Right cardiac atrium (tissue), 5 donors: ENCODE data around the gene TMEM59. TPM values are rescaled to one million over a fixed set of nuclear protein-coding genes. Genes with fewer than 3 reads are reported as not detected.
"Not testable (repeated sequence)": the region's sequence is repeated elsewhere in the genome, so short reads cannot be mapped to it uniquely, and the experiment has no call there.

ENCODE experiments used
- ATAC-seq, 2 donors: fragments of 200-7000 bp; cut with Tn5 transposase; one replicate each; pipeline versions ENCODE4 v1.8.0 to v1.9.1; 2020; ENCODE audit warnings: moderate library complexity in 2 of 2, mild to moderate bottlenecking in 1 of 2
- DNase-seq, 3 donors: peaks; one replicate each; pipeline ENCODE4 v3.0.0-alpha.2; 2020
- H3K27ac ChIP-seq: one replicate; pipeline ENCODE4 v1.5.1; 2013; ENCODE audit warnings: mild to moderate bottlenecking, low read length, control low read depth, moderate library complexity
- H3K27me3 ChIP-seq: one replicate; pipeline ENCODE4 v1.6.1; 2013; ENCODE audit not compliant: control insufficient read depth, insufficient read depth
- H3K4me1 ChIP-seq: one replicate; pipeline ENCODE4 v1.6.1; 2013; ENCODE audit warnings: low read length; ENCODE audit not compliant: control insufficient read depth, insufficient read depth
- H3K4me3 ChIP-seq: one replicate; pipeline ENCODE4 v1.5.1; 2013; ENCODE audit warnings: low read length, control low read depth
- H3K9me3 ChIP-seq: one replicate; pipeline ENCODE4 v1.6.1; 2013; ENCODE audit warnings: low read length; ENCODE audit not compliant: control insufficient read depth
- WGBS: extraction: QIAGEN DNeasy Blood & Tissue Kit; methylation state at CpG from one replicate; pipeline ENCODE4 v1.1.7; 2013; 5-methylcytosine and 5-hydroxymethylcytosine counted together
- intact Hi-C, 4 donors: fragments of 100-400 bp; cut with DNase I; formaldehyde crosslinking; loops; one replicate each; pipeline versions ENCODE4 v1.11.0 to v1.14.0; 2022 to 2023
- long read RNA-seq, 4 donors: library from polyadenylated mRNA; unstranded; transcript quantifications; one replicate each; pipeline ENCODE4 v2.0.0, GENCODE V29; 2020 to 2021
- polyA plus RNA-seq: library from polyadenylated mRNA; stranded (reverse); fragments of 200-250 nt; gene quantifications from one replicate; pipeline ENCODE4 v1.2.3, GENCODE V29; 2013
- total RNA-seq, 4 donors: library from RNA; stranded (reverse); fragmentation: NEBNext Ultra II Directional; extraction: Animal tissue kit (Norgen Biotek cat#: 25700); gene quantifications; one replicate each; pipeline ENCODE4 v1.2.1, GENCODE V29; 2021
- donor health status: healthy with polysubstance abuse.
- donor health status: DM: no; HTN: yes; CAD: no.
- donor health status: DM: no; HTN: no; CAD: no.
- donor health status: DM: no; HTN: yes; CAD: no; lungs with severe emphysema.
- donor health status: DM: yes; HTN: yes; CAD: no.

TMEM59 gene, protein sequence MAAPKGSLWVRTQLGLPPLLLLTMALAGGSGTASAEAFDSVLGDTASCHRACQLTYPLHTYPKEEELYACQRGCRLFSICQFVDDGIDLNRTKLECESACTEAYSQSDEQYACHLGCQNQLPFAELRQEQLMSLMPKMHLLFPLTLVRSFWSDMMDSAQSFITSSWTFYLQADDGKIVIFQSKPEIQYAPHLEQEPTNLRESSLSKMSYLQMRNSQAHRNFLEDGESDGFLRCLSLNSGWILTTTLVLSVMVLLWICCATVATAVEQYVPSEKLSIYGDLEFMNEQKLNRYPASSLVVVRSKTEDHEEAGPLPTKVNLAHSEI
- total RNA-seq (100 to 1,000 TPM; 333 to 377 (median 362) TPM), polyA plus RNA-seq (245 TPM)
- long read RNA-seq, donor 1, full-length matches to known transcripts: 234 of 344 reads
- long read RNA-seq, donor 1, partial matches to known transcripts: 0 of 344 reads
- long read RNA-seq, donor 1, other reads (novel, unspliced or antisense): 110 of 344 reads
- long read RNA-seq, donor 2, full-length matches to known transcripts: 92 of 155 reads
- long read RNA-seq, donor 2, partial matches to known transcripts: 2 of 155 reads
- long read RNA-seq, donor 2, other reads (novel, unspliced or antisense): 61 of 155 reads
- long read RNA-seq, donor 3, full-length matches to known transcripts: 564 of 833 reads
- long read RNA-seq, donor 3, partial matches to known transcripts: 0 of 833 reads
- long read RNA-seq, donor 3, other reads (novel, unspliced or antisense): 269 of 833 reads
- long read RNA-seq, donor 4, full-length matches to known transcripts: 124 of 182 reads
- long read RNA-seq, donor 4, partial matches to known transcripts: 1 of 182 reads
- long read RNA-seq, donor 4, other reads (novel, unspliced or antisense): 57 of 182 reads

DNA sequence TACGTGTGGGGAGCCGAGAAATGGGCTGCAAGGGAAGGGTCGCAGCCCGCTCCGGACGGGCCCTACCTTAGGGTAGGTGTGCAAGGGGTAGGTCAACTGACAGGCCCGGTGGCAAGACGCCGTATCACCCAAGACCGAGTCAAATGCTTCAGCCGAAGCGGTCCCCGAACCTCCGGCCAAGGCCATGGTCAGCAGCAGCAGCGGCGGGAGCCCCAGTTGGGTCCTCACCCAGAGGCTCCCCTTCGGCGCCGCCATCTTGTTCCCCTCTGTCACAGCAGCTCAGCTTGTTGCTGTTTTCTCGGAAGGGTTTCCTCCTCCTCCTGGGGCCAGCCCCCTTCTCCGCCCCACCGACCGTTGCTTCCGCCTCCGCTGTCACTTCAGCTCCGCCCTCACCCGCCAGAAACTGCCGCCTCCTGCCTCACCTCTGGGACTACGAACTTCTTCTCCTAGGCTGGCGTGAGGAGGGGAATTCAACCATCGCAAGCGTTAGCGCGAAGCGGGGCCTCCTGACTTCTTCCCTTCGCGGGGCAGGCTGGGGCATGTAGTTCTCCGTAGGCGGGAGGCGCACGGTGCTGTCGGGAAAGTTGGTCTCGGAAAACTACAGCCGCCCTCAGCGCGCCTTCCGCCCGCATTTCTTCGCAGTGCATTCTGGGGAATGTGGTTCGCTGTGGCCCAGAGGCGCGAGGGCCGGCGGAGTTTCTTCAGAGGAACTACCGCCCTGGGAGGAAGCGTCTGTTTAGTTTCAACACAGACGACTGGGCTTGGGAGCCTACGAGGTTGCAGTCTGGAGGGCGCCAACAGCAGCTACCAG lies at the start of gene TMEM59, which contains the start of gene TCEANC2:
Gene TMEM59, minus strand, starts transcription at position 271 of the 811 bp plus-strand sequence. Its CDS starts 16 bp downstream, at position 255.
Gene TCEANC2, plus strand, starts transcription at position 675 of the 811 bp plus-strand sequence. CDS start 815 bp downstream, outside the sequence.
- Histone ChIP-seq H3K27me3 (no peaks in the 10 kb centered on the region), H3K9me3 (no peaks in the 10 kb centered on the region), H3K4me1 (peaks cover 2% of the 10 kb centered on the region), H3K4me3 (peak within 1 kb of the TSS; percentile 96), H3K27ac (peak within 1 kb of the TSS; percentile 98)
- intact Hi-C loops: no loop called here
- under 1% methylated on average over 59 of the region's 59 CpGs for WGBS
- ATAC-seq (peak; percentile 98 to 99), DNase-seq (peak; percentile 98 to 99 (median 99))

DNA sequence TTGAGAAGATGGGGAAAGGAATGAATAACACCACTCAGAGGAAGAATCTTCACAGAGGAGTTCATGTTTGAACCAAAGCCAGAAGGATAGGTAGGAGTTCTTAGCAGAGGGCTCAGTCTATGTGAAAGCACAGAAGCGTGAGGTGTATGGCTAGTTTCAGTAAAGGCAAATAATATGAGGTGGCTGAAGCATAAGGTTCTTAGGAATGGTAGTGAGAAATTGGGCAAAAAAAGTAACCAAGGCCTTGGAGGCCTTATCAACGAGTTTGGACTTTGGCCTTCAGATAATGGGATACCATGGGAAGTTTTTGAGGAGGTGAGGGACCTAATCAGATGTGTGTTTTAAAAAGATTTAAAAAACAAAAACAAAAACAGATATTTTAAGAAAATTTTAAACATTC lies 47.5 kb upstream of the TMEM59 start:
- DNase-seq (no peak), ATAC-seq (no peak)
- no peak overlapping the region for H3K27ac ChIP-seq
- no peak overlapping the region for H3K4me3 ChIP-seq
- H3K9me3 ChIP-seq: no peaks in the 10 kb centered on the region
- intact Hi-C loops: no loop called here
- peaks cover 2% of the 10 kb centered on the region for H3K4me1 ChIP-seq
- 72% methylated on average over 2 of the region's 2 CpGs for WGBS
- no peaks in the 10 kb centered on the region for H3K27me3 ChIP-seq

DNA sequence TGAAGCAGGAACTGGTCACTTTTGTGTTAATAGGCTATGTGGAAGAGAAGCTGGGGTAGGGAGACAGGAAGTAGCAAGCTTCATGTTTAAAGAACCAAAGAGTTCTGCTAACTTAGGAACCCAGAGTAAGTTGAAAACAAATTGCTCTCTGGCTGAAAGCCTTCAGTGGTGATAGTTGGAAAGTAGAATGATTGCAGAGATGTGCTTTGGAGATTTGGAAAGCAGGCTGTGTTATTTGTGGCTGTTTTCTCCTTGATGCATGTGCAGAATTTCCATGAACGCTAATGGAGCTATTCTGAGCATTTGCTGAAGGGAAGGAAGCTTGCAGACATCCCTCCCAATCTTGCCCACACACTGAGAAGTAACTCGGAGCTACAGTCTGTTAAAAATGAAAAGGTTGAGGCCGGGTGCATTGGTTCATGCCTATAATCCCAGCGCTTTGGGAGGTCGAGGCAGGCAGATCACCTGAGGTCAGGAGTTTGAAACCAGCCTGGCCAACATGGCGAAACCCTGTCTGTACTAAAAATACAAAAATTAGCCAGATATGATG lies 46.1 kb upstream of the TMEM59 start:
- ATAC-seq: no peak
- WGBS: 78% methylated on average over 6 of the region's 6 CpGs
- Histone ChIP-seq H3K27ac (no peak overlapping the region), H3K4me3 (no peak overlapping the region), H3K27me3 (no peaks in the 10 kb centered on the region), H3K9me3 (no peaks in the 10 kb centered on the region), H3K4me1 (peaks cover 2% of the 10 kb centered on the region)
- intact Hi-C loops: no loop called here
- DNase-seq: no peak

DNA sequence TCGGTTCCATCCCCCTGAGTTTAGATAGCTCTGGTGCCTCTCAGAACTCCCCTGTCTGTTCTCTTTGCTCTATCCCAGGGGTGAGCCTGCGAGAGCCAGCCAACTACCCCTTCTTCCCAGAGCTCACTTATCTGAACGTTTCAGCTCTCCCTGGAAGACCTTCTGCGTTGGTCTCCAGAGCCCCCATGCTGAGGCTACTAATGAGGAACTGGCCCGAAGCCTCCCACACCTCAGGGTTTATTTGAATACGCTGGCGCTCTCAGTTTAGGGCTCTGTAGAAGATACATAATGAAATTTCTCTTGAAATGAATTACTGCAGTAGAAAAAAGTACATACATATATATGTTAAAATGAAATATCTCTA lies 43.9 kb upstream of the TMEM59 start:
- DNase-seq (no peak), ATAC-seq (no peak)
- intact Hi-C loops: no loop called here
- WGBS: 58% methylated on average over 7 of the region's 7 CpGs
- Histone ChIP-seq H3K4me3 (no peak overlapping the region), H3K9me3 (no peaks in the 10 kb centered on the region), H3K27me3 (no peaks in the 10 kb centered on the region), H3K4me1 (peaks cover 2% of the 10 kb centered on the region), H3K27ac (no peak overlapping the region)

DNA sequence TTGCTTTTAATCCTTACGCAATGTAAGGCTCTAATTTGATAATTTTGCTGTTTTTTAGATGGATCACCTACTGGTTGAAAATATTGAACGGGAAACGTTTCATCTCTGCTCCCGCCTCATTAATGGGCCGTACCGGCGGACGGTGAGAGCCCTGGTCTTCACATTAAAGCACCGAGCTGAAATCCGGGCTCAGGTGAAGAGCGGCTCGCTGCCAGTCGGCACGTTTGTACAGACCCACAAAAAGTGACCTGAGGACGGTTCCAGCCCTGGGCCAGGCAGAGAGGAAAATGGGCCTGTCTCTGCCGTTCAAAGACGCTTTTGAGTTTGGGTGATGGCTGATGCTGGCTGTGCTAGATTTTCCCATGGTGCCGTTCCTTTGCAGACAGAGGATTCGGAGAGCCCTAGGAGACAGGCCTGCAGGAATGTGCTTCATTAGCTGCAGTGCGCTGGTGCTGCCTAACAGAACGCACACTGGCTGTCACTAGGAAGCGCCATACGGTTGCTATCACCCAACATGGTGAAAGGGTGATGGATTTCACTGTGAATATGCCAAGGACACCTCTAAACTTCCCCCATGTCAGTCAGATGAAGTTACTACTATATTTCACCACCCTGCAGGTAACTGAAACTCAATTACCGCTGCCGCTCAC lies 43.3 kb upstream of the TMEM59 start:
- Histone ChIP-seq H3K27me3 (no peaks in the 10 kb centered on the region), H3K4me1 (peaks cover 2% of the 10 kb centered on the region), H3K9me3 (no peaks in the 10 kb centered on the region), H3K27ac (no peak overlapping the region), H3K4me3 (no peak overlapping the region)
- WGBS: 75% methylated on average over 25 of the region's 25 CpGs
- DNase-seq (no peak), ATAC-seq (no peak)
- intact Hi-C loops: no loop called here

DNA sequence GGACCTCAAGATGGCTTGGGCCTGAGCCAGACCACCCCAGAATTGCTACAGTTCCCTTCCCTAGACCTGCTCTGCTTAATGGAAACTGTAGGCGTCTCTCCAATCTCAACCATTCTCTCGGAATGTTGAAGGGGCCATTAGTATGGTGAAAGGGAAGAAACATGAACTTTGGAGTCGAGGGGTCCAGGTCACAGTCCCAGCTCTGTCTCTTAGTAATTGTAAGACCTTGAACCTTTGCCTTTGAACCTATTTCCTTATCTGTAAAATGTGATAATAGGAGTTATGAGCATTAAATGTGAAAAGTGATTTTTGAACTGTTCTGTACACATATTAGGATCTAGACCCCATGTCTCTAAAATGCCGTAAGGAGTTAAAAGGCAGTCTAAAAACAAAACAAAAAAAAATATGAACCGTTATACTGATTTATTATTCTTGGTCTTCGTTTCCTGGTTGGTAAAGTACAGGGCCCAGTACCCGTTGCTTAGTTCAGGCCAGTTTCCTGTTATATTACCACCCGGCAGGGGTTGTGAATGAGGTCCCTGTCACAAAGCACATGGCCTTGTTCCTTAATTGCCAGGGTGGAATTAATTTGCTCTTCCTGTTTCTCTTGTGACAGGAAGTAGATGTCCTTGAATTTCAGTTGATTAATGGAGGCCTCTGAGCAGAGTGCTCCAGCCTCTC lies 42.7 kb upstream of the TMEM59 start:
- no peaks in the 10 kb centered on the region for H3K9me3 ChIP-seq
- H3K27me3 ChIP-seq: no peaks in the 10 kb centered on the region
- peaks cover 2% of the 10 kb centered on the region for H3K4me1 ChIP-seq
- intact Hi-C loops: no loop called here
- H3K27ac ChIP-seq: no peak overlapping the region
- WGBS: 64% methylated on average over 8 of the region's 8 CpGs
- ATAC-seq: peak; percentile 50 to 58
- no peak overlapping the region for H3K4me3 ChIP-seq
- no peak for DNase-seq

DNA sequence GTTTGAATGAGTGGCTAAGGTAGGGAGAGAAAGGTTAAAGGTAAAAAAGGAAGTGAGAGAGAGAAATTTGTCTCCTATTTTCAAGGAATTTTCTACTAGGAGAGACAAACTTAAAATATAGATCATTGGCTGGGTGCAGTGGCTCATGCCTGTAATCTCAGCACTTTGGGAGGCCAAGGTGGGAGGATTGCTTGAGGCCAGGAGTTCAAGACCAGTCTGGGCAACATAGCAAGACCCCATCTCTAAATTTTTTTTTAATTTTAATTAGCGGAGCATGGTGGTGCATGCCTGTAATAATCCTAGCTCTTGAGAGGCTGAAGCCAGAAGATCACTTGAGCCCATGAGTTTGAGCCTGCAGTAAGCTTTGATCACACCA lies 41.7 kb upstream of the TMEM59 start:
- H3K4me3 ChIP-seq, H3K27me3 ChIP-seq, intact Hi-C loops, H3K27ac ChIP-seq, DNase-seq, H3K4me1 ChIP-seq, ATAC-seq, H3K9me3 ChIP-seq: not testable (repeated sequence)
- 33% methylated on average over 1 of the region's 1 CpG for WGBS

DNA sequence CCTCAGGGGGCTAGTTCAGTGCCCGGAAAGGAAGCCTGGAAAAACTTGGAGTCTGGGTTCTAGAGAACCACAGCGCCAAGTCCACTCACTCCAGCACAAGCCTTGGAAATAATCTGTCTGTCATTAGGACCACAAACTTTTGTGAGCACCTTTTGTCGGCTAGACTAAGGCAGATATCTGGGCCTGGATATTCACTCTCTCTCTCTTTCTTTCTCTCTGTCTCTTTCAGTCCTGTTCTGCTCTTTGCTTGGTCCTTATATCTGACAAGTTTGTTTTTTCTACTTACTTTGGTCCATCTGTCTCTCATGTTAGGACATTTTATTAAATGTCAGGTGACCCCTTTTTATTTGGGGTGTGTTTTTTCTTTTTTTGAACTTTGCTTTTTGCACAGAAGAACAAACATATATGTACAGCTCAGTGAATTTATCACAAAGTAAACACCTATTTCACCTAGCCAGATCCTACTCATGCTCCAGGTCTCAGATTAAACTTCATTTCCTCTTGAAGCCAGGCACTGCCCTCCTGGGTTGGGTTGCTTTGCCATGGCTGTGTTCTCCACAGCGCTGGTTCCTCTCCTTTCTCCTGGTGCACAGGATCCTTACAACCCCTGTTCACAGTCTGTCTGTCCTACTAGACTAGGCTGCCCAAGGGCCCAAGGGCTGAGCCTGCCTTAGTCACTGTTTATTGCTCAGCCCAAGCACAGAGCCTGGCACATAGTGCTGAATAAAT lies 41.2 kb upstream of the TMEM59 start:
- Histone ChIP-seq H3K4me3 (no peak overlapping the region), H3K27ac (no peak overlapping the region), H3K27me3 (no peaks in the 10 kb centered on the region), H3K9me3 (no peaks in the 10 kb centered on the region), H3K4me1 (peaks cover 2% of the 10 kb centered on the region)
- DNase-seq (no peak), ATAC-seq (no peak)
- intact Hi-C loops: no loop called here
- 90% methylated on average over 4 of the region's 4 CpGs for WGBS

DNA sequence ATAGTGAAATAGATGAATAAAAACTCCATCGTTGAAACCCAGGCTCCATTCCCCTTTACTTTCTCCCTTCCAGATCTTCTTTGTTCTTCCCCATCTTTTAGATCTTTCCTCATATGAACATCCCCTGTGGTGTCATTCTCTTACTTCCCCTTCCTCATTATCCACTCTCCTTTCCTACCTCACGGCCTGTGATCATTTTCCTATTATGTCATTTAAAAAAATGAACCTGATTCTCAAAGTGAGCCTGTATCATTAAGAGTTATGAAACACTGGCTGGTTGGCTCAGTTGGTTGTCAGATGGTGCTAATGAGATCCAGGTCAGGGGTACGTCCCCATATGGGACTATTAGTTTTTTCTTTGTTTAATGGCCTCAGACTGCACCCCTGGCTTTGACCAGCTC lies 38.7 kb upstream of the TMEM59 start:
- WGBS: 86% methylated on average over 3 of the region's 3 CpGs

More for the DNA sequence above, 38.7 kb upstream of the TMEM59 start:
- Histone ChIP-seq H3K27ac (no peak overlapping the region), H3K4me1 (peaks cover 2% of the 10 kb centered on the region), H3K27me3 (no peaks in the 10 kb centered on the region), H3K4me3 (no peak overlapping the region), H3K9me3 (no peaks in the 10 kb centered on the region)
- ATAC-seq (no peak), DNase-seq (no peak)
- intact Hi-C loops: no loop called here
